A673 (cell line): ENCODE results near the gene SMIM1. TPM values are rescaled to one million over a fixed set of nuclear protein-coding genes. Genes with fewer than 3 reads are reported as not detected.

Source experiments
- BruUV-seq: library from RNA; stranded (reverse); fragments of 400-500 nt; replicated peaks from 2 replicates; lab custom pipeline; 2021; lab: Mats Ljungman, UMichigan
- CTCF ChIA-PET: fragments of 300-600 bp; sonication (Branson Sonifier 250); formaldehyde crosslinking; loops from one replicate; lab custom pipeline; 2022; ENCODE audit warnings: antibody characterized with exemption; lab: Charles Lee
- POLR2A ChIA-PET: fragments of 300-600 bp; sonication (Branson Sonifier 250); formaldehyde crosslinking; loops from one replicate; lab custom pipeline; 2022; ENCODE audit warnings: antibody characterized with exemption; ENCODE audit not compliant: low non-redundant PET; lab: Charles Lee
- DNase-seq: peaks from one replicate; pipeline ENCODE4 v3.0.0-alpha.2; 2015; ENCODE audit warnings: low spot score
- H3K27ac ChIP-seq: fragments of 200-600 bp; sonication (generic); 2 replicates; pipeline ENCODE4 v1.5.1; 2016; ENCODE audit warnings: mixed run types, low read depth, mild to moderate bottlenecking, mixed read lengths, antibody characterized with exemption, low read length; ENCODE audit not compliant: poor library complexity, severe bottlenecking
- H3K27me3 ChIP-seq: fragments of 200-600 bp; sonication (generic); replicated peaks from 2 replicates; pipeline ENCODE4 v1.6.1; 2017; ENCODE audit warnings: mixed run types, low read depth, mild to moderate bottlenecking, mixed read lengths, antibody characterized with exemption, low read length; ENCODE audit not compliant: insufficient read depth, poor library complexity
- H3K36me3 ChIP-seq: fragments of 200-600 bp; sonication (generic); 2 replicates; pipeline ENCODE4 v1.6.1; 2016; ENCODE audit warnings: mixed run types, mild to moderate bottlenecking, mixed read lengths, antibody characterized with exemption, low read length; ENCODE audit not compliant: insufficient read depth, poor library complexity, severe bottlenecking
- H3K4me1 ChIP-seq: fragments of 200-600 bp; sonication (generic); 2 replicates; pipeline ENCODE4 v1.6.1; 2017; ENCODE audit warnings: mixed run types, mild to moderate bottlenecking, mixed read lengths, antibody characterized with exemption, low read length; ENCODE audit not compliant: insufficient read depth, poor library complexity, severe bottlenecking
- H3K4me3 ChIP-seq: fragments of 200-600 bp; sonication (generic); 2 replicates; pipeline ENCODE4 v1.5.1; 2016; ENCODE audit warnings: low read depth, mixed run types, mild to moderate bottlenecking, mixed read lengths, low read length; ENCODE audit not compliant: poor library complexity, severe bottlenecking
- H3K9me3 ChIP-seq: fragments of 200-600 bp; sonication (generic); 2 replicates; pipeline ENCODE4 v1.6.1; 2016; ENCODE audit warnings: mixed run types, low read depth, mild to moderate bottlenecking, mixed read lengths, antibody characterized with exemption, low read length; ENCODE audit not compliant: poor library complexity, severe bottlenecking
- CTCF ChIP-seq: fragments of 300-800, 200-600 bp; sonication (generic); conservative IDR thresholded peaks from 2 replicates; pipeline ENCODE4 v1.5.1; 2017; ENCODE audit warnings: low read depth, mild to moderate bottlenecking, antibody characterized with exemption, low read length, moderate library complexity, mixed read lengths
- EZH2 ChIP-seq: fragments of 200-600 bp; sonication (generic); IDR thresholded peaks from 2 replicates; pipeline ENCODE4 v1.6.1; 2017; ENCODE audit warnings: borderline replicate concordance, low read depth, mild to moderate bottlenecking, mixed read lengths, antibody characterized with exemption, low read length; ENCODE audit not compliant: poor library complexity, severe bottlenecking
- intact Hi-C: fragments of 100-400 bp; cut with micrococcal nuclease; formaldehyde crosslinking; loops from one replicate; pipeline ENCODE4 v1.10.0; 2022; ENCODE audit not compliant: unreplicated experiment
- total RNA-seq: library from RNA; stranded (reverse); gene quantifications from 2 replicates; pipeline ENCODE4 v1.2.3, GENCODE V29; 2021

SMIM1 gene
- total RNA-seq, 1 experiment from 2014 or later: 1.5 TPM

- CTCF ChIA-PET: interaction anchor here (0.9 kb wide), 1 partner anchor 10 kb away, joined by 3 read pairs; no protein-coding TSS in a partner anchor
- no peak overlapping the region for H3K4me3 ChIP-seq
- TF ChIP-seq EZH2: no peak
- no peak for TF ChIP-seq CTCF
- no peaks in the 10 kb centered on the region for H3K4me1 ChIP-seq
- peaks cover 9% of the 10 kb centered on the region for H3K36me3 ChIP-seq
- no peaks in the 10 kb centered on the region for H3K9me3 ChIP-seq
- H3K27me3 ChIP-seq: no peaks in the 10 kb centered on the region
- POLR2A ChIA-PET: no interaction called here
- intact Hi-C loops: no loop called here
- no peak overlapping the region for H3K27ac ChIP-seq
- DNase-seq: no peak
- BruUV-seq: no TSS peak
Observed at GRCh38 chr1:3733883-3734589, 38.5 kb upstream of the SMIM1 start.

- intact Hi-C loops: no loop called here
- peaks cover 9% of the 10 kb centered on the region for H3K36me3 ChIP-seq
- ChIA-PET CTCF (interaction anchor here (0.9 kb wide), 1 partner anchor 10 kb away, joined by 3 read pairs; no protein-coding TSS in a partner anchor), POLR2A (no interaction called here)
- no TSS peak for BruUV-seq
- no peaks in the 10 kb centered on the region for H3K27me3 ChIP-seq
- no peaks in the 10 kb centered on the region for H3K4me1 ChIP-seq
- H3K9me3 ChIP-seq: no peaks in the 10 kb centered on the region
- no peak overlapping the region for H3K4me3 ChIP-seq
- no peak for DNase-seq
- TF ChIP-seq EZH2 (no peak), CTCF (no peak)
- no peak overlapping the region for H3K27ac ChIP-seq
Observed at GRCh38 chr1:3734602-3735001, 37.9 kb upstream of the SMIM1 start.

GRCh38 chr1:3735027-3735681 is 37.4 kb upstream of the SMIM1 start:
- no peak for TF ChIP-seq CTCF
- no peak for TF ChIP-seq EZH2
- BruUV-seq: no TSS peak
- H3K36me3 ChIP-seq: peaks cover 12% of the 10 kb centered on the region
- ChIA-PET CTCF (interaction anchor here (0.9 kb wide), 1 partner anchor 11 kb away, joined by 3 read pairs; no protein-coding TSS in a partner anchor), POLR2A (interaction anchor here (0.7 kb wide), 1 partner anchor 114 kb away, joined by 3 read pairs; no protein-coding TSS in a partner anchor)
- no peaks in the 10 kb centered on the region for H3K4me1 ChIP-seq
- no peak overlapping the region for H3K4me3 ChIP-seq
- no peak overlapping the region for H3K27ac ChIP-seq
- intact Hi-C loops: no loop called here
- no peaks in the 10 kb centered on the region for H3K27me3 ChIP-seq
- no peak for DNase-seq
- H3K9me3 ChIP-seq: no peaks in the 10 kb centered on the region
